NCI-H2196 treated with DMSO at 0.1 percent for 48 hours (cell line): ENCODE data around the gene DMAC2L.
"Not testable (repeated sequence)": the region's sequence is repeated elsewhere in the genome, so short reads cannot be mapped to it uniquely, and the experiment has no call there.

Source experiments
- DNase-seq: peaks from one replicate; lab custom pipeline; 2025; ENCODE audit not compliant: unreplicated experiment; lab: John Stamatoyannopoulos, UW

Gene DMAC2L

GRCh38 chr14:50311972-50312733 lies at the start of gene DMAC2L, which contains the start of gene L2HGDH:
Gene DMAC2L (plus strand): TSS chr14:50312324. CDS start chr14:50321488, 9,164 bp downstream.
Gene L2HGDH (minus strand): TSS chr14:50312229. CDS start chr14:50312150, 79 bp downstream.
- DNase-seq: peak; percentile 90

GRCh38 chr14:50262865-50263264 lies 49.3 kb upstream of the DMAC2L start:
- DNase-seq: no peak

GRCh38 chr14:50263321-50263720 lies 48.8 kb upstream of the DMAC2L start:
- no peak for DNase-seq

- no peak for DNase-seq
Measured at GRCh38 chr14:50265029-50265428, 47.1 kb upstream of the DMAC2L start.

- DNase-seq: no peak
Measured at GRCh38 chr14:50270932-50271331, 41.2 kb upstream of the DMAC2L start.

GRCh38 chr14:50272498-50272897 lies 39.6 kb upstream of the DMAC2L start:
- no peak for DNase-seq

GRCh38 chr14:50285861-50286260 lies 26.3 kb upstream of the DMAC2L start:
- no peak for DNase-seq

GRCh38 chr14:50288146-50288545 lies 24.0 kb upstream of the DMAC2L start:
- no peak for DNase-seq

GRCh38 chr14:50290306-50290705 lies 21.8 kb upstream of the DMAC2L start:
- no peak for DNase-seq

GRCh38 chr14:50299585-50299984 lies 12.5 kb upstream of the DMAC2L start:
- DNase-seq: no peak

GRCh38 chr14:50301914-50302313 lies 10.2 kb upstream of the DMAC2L start:
- DNase-seq: no peak

- no peak for DNase-seq
Measured at GRCh38 chr14:50303744-50304471, 8.2 kb upstream of the DMAC2L start.

GRCh38 chr14:50308363-50308915 lies 3.7 kb upstream of the DMAC2L start:
- DNase-seq: no peak

- no peak for DNase-seq
Measured at GRCh38 chr14:50310445-50310844, 1.7 kb upstream of the DMAC2L start.

GRCh38 chr14:50311337-50311971 lies 670 bp upstream of the DMAC2L start:
- DNase-seq: no peak

- no peak for DNase-seq
Measured at GRCh38 chr14:50312734-50313054, 570 bp downstream of the DMAC2L start.

GRCh38 chr14:50314098-50314497 lies 2.0 kb downstream of the DMAC2L start:
- not testable (repeated sequence) for DNase-seq

- DNase-seq: no peak
Measured at GRCh38 chr14:50318031-50318626, 6.0 kb downstream of the DMAC2L start.

GRCh38 chr14:50319293-50319692 lies 7.2 kb downstream of the DMAC2L start:
- DNase-seq: no peak

- no peak for DNase-seq
Measured at GRCh38 chr14:50319721-50320120, 7.6 kb downstream of the DMAC2L start.

- DNase-seq: no peak
Measured at GRCh38 chr14:50320283-50320682, 8.2 kb downstream of the DMAC2L start.
